ENCODE results near the gene LOC101059915.
"Not testable (repeated sequence)": the region's sequence is repeated elsewhere in the genome, so short reads cannot be mapped to it uniquely, and the experiment has no call there.

Gene LOC101059915

GRCh38 chrX:71699023-71699344 lies 31.6 kb downstream of the LOC101059915 start:
- dilution Hi-C loops (cut with MboI; ENCODE audit: extremely low pct_ligation_motif_present, low sequenced_read_pairs); H3K27me3 ChIP-seq (ENCODE audit: control insufficient read depth, extremely low read depth, insufficient read depth, low read length); H3K4me3 ChIP-seq (ENCODE audit: control insufficient read depth in 2 of 3, extremely low read depth in 1 of 3, insufficient read depth in 2 of 3, low read depth in 1 of 3, low read length in 3 of 3); H3K9ac ChIP-seq (ENCODE audit: control insufficient read depth, extremely low read depth, insufficient read depth, low read length); DNase-seq (ENCODE audit: low read depth, low spot score); H3K79me2 ChIP-seq (ENCODE audit: control insufficient read depth, insufficient read depth, low read length); H3K4me1 ChIP-seq (ENCODE audit: control insufficient read depth, extremely low read depth, insufficient read depth, low read length); H3K9me3 ChIP-seq (ENCODE audit: control insufficient read depth, low read depth, low read length); H3K36me3 ChIP-seq (ENCODE audit: control insufficient read depth in 2 of 2, extremely low read depth in 1 of 2, insufficient read depth in 2 of 2, low read length in 2 of 2); H4K20me1 ChIP-seq (ENCODE audit: control insufficient read depth, extremely low read depth, insufficient read depth, low read length); FAIRE-seq; H3K4me2 ChIP-seq (ENCODE audit: control insufficient read depth, extremely low read depth, insufficient read depth, low read depth, low read length); H2AFZ ChIP-seq (ENCODE audit: control insufficient read depth, low read length); H3K27ac ChIP-seq (ENCODE audit: control insufficient read depth, insufficient read depth, low read length); H3K9me1 ChIP-seq (ENCODE audit: control insufficient read depth, extremely low read depth, insufficient read depth, low read length): not testable (repeated sequence)

GRCh38 chrX:71702853-71703252 lies 35.5 kb downstream of the LOC101059915 start:
- FAIRE-seq; H3K9ac ChIP-seq (ENCODE audit: control insufficient read depth, extremely low read depth, insufficient read depth, low read length); H3K4me1 ChIP-seq (ENCODE audit: control insufficient read depth, extremely low read depth, insufficient read depth, low read length); H3K4me3 ChIP-seq (ENCODE audit: control insufficient read depth in 2 of 3, extremely low read depth in 1 of 3, insufficient read depth in 2 of 3, low read depth in 1 of 3, low read length in 3 of 3); DNase-seq (ENCODE audit: low read depth, low spot score); H3K4me2 ChIP-seq (ENCODE audit: control insufficient read depth, extremely low read depth, insufficient read depth, low read depth, low read length); H3K9me1 ChIP-seq (ENCODE audit: control insufficient read depth, extremely low read depth, insufficient read depth, low read length); H3K79me2 ChIP-seq (ENCODE audit: control insufficient read depth, insufficient read depth, low read length); H4K20me1 ChIP-seq (ENCODE audit: control insufficient read depth, extremely low read depth, insufficient read depth, low read length); H3K27me3 ChIP-seq (ENCODE audit: control insufficient read depth, extremely low read depth, insufficient read depth, low read length); H3K36me3 ChIP-seq (ENCODE audit: control insufficient read depth in 2 of 2, extremely low read depth in 1 of 2, insufficient read depth in 2 of 2, low read length in 2 of 2); H3K9me3 ChIP-seq (ENCODE audit: control insufficient read depth, low read depth, low read length); H3K27ac ChIP-seq (ENCODE audit: control insufficient read depth, insufficient read depth, low read length); dilution Hi-C loops (cut with MboI; ENCODE audit: extremely low pct_ligation_motif_present, low sequenced_read_pairs); H2AFZ ChIP-seq (ENCODE audit: control insufficient read depth, low read length): not testable (repeated sequence)

GRCh38 chrX:71714064-71714463 lies 46.7 kb downstream of the LOC101059915 start:
- H3K4me2 ChIP-seq (ENCODE audit: control insufficient read depth, extremely low read depth, insufficient read depth, low read depth, low read length); H3K9me3 ChIP-seq (ENCODE audit: control insufficient read depth, low read depth, low read length); DNase-seq (ENCODE audit: low read depth, low spot score); H3K79me2 ChIP-seq (ENCODE audit: control insufficient read depth, insufficient read depth, low read length); H3K27ac ChIP-seq (ENCODE audit: control insufficient read depth, insufficient read depth, low read length); FAIRE-seq; H3K36me3 ChIP-seq (ENCODE audit: control insufficient read depth in 2 of 2, extremely low read depth in 1 of 2, insufficient read depth in 2 of 2, low read length in 2 of 2); H2AFZ ChIP-seq (ENCODE audit: control insufficient read depth, low read length); H3K4me3 ChIP-seq (ENCODE audit: control insufficient read depth in 2 of 3, extremely low read depth in 1 of 3, insufficient read depth in 2 of 3, low read depth in 1 of 3, low read length in 3 of 3); H3K9me1 ChIP-seq (ENCODE audit: control insufficient read depth, extremely low read depth, insufficient read depth, low read length); H4K20me1 ChIP-seq (ENCODE audit: control insufficient read depth, extremely low read depth, insufficient read depth, low read length); H3K9ac ChIP-seq (ENCODE audit: control insufficient read depth, extremely low read depth, insufficient read depth, low read length); dilution Hi-C loops (cut with MboI; ENCODE audit: extremely low pct_ligation_motif_present, low sequenced_read_pairs); H3K27me3 ChIP-seq (ENCODE audit: control insufficient read depth, extremely low read depth, insufficient read depth, low read length); H3K4me1 ChIP-seq (ENCODE audit: control insufficient read depth, extremely low read depth, insufficient read depth, low read length): not testable (repeated sequence)

- FAIRE-seq; dilution Hi-C loops (cut with MboI; ENCODE audit: extremely low pct_ligation_motif_present, low sequenced_read_pairs); DNase-seq (ENCODE audit: low read depth, low spot score); H2AFZ ChIP-seq (ENCODE audit: control insufficient read depth, low read length); H3K4me3 ChIP-seq (ENCODE audit: control insufficient read depth in 2 of 3, extremely low read depth in 1 of 3, insufficient read depth in 2 of 3, low read depth in 1 of 3, low read length in 3 of 3); H3K9me3 ChIP-seq (ENCODE audit: control insufficient read depth, low read depth, low read length); H3K79me2 ChIP-seq (ENCODE audit: control insufficient read depth, insufficient read depth, low read length); H3K36me3 ChIP-seq (ENCODE audit: control insufficient read depth in 2 of 2, extremely low read depth in 1 of 2, insufficient read depth in 2 of 2, low read length in 2 of 2); H3K27me3 ChIP-seq (ENCODE audit: control insufficient read depth, extremely low read depth, insufficient read depth, low read length); H3K9ac ChIP-seq (ENCODE audit: control insufficient read depth, extremely low read depth, insufficient read depth, low read length); H3K9me1 ChIP-seq (ENCODE audit: control insufficient read depth, extremely low read depth, insufficient read depth, low read length); H3K27ac ChIP-seq (ENCODE audit: control insufficient read depth, insufficient read depth, low read length); H4K20me1 ChIP-seq (ENCODE audit: control insufficient read depth, extremely low read depth, insufficient read depth, low read length); H3K4me2 ChIP-seq (ENCODE audit: control insufficient read depth, extremely low read depth, insufficient read depth, low read depth, low read length); H3K4me1 ChIP-seq (ENCODE audit: control insufficient read depth, extremely low read depth, insufficient read depth, low read length): not testable (repeated sequence)
These were observed 48.2 kb downstream of the LOC101059915 start for GRCh38 chrX:71715551-71715950.

- dilution Hi-C loops (cut with MboI; ENCODE audit: extremely low pct_ligation_motif_present, low sequenced_read_pairs); H3K4me3 ChIP-seq (ENCODE audit: control insufficient read depth in 2 of 3, extremely low read depth in 1 of 3, insufficient read depth in 2 of 3, low read depth in 1 of 3, low read length in 3 of 3); DNase-seq (ENCODE audit: low read depth, low spot score); H3K9me1 ChIP-seq (ENCODE audit: control insufficient read depth, extremely low read depth, insufficient read depth, low read length); H3K79me2 ChIP-seq (ENCODE audit: control insufficient read depth, insufficient read depth, low read length); H3K4me1 ChIP-seq (ENCODE audit: control insufficient read depth, extremely low read depth, insufficient read depth, low read length); H3K9ac ChIP-seq (ENCODE audit: control insufficient read depth, extremely low read depth, insufficient read depth, low read length); FAIRE-seq; H3K27ac ChIP-seq (ENCODE audit: control insufficient read depth, insufficient read depth, low read length); H2AFZ ChIP-seq (ENCODE audit: control insufficient read depth, low read length); H3K4me2 ChIP-seq (ENCODE audit: control insufficient read depth, extremely low read depth, insufficient read depth, low read depth, low read length); H3K36me3 ChIP-seq (ENCODE audit: control insufficient read depth in 2 of 2, extremely low read depth in 1 of 2, insufficient read depth in 2 of 2, low read length in 2 of 2); H4K20me1 ChIP-seq (ENCODE audit: control insufficient read depth, extremely low read depth, insufficient read depth, low read length); H3K27me3 ChIP-seq (ENCODE audit: control insufficient read depth, extremely low read depth, insufficient read depth, low read length); H3K9me3 ChIP-seq (ENCODE audit: control insufficient read depth, low read depth, low read length): not testable (repeated sequence)
These were observed 49.0 kb downstream of the LOC101059915 start for GRCh38 chrX:71716323-71716722.
